HG03060 (cell line): ENCODE data around the gene HAUS7.

Source experiments
- ATAC-seq: cut with Tn5 transposase; IDR thresholded peaks from one replicate; pipeline ENCODE4 v1.9.1; 2021; ENCODE audit warnings: low read depth, moderate number of reproducible peaks; ENCODE audit not compliant: unreplicated experiment

HAUS7 gene

GRCh38 chrX:153499876-153500275 lies 29.5 kb upstream of the HAUS7 start:
- no peak for ATAC-seq

- ATAC-seq = no peak
Observed at GRCh38 chrX:153499341-153499740, 29.0 kb upstream of the HAUS7 start.

DNA sequence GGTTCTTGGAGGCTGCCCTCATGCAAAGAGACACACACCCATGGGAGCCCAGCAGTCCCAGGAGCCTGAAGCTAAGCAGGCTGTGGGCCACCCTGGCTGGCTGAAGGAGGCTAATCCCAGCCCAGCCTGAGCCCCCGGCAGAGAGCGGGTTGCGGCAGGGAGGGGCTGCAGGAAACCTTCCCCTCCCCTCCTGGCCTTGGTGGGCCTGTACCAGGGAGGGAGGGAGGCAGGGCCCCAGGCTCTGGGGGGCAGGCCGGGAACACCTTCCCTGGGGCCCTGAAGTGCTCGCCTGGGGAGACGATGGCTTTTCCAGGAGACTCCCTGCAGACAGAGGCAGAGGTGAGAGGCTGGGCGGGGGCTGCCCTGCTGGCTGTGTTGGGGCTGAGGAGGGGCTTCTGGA lies 28.1 kb upstream of the HAUS7 start:
- no peak for ATAC-seq

DNA sequence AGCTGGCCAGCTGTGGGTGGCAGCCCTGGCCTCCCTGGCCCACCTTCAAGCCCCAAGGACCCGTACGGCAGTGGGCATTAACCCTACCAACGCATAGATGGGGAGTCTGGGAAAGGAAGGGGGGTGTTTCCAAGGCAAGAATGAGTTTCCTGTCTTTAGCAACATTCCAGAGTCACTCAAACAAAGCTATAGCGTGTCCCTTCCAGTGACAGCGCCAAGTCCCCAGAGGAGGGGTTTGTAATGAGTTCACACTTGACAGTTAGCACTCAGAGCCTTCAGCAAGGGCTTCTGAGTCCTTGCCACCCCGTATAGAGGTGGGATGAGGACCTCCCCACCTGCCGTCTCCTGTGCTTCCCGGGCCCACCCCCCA lies 26.2 kb upstream of the HAUS7 start:
- no peak for ATAC-seq

DNA sequence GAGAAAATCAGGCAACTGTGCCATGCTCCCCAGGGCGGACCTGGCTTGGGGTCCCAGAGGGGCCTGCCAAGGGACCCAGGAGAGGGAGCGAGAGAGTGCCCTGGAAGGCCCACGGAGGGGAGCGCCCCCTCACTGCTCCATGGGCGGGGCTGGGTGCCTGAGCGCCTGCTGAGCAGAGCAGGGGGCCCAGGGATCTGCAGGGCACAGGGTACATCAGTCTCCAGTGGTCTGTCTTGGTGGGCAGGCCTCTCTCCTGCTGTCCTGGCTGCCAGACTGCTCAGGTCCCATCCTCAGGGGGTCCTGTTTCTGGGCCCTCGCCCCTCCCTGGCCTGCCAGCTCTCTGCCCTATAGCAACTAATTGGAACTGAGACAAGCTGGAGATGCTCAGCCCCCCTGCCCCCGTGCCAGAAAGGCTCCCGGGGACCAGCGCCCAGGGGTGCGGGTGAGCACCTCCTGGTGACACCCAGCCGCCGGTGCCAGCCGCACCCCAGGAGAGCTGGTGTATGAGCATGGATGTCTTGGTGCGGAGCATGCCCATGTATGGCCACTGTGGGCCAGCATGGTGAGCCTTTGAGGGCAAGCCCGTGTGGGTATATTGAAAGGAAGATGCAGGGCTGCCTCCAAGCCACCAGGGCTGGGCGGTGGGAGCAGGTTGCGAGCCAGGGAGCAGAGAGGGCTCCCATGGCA lies 25.7 kb upstream of the HAUS7 start:
- no peak for ATAC-seq

GRCh38 chrX:153495362-153495751 lies 25.0 kb upstream of the HAUS7 start:
- ATAC-seq = no peak

DNA sequence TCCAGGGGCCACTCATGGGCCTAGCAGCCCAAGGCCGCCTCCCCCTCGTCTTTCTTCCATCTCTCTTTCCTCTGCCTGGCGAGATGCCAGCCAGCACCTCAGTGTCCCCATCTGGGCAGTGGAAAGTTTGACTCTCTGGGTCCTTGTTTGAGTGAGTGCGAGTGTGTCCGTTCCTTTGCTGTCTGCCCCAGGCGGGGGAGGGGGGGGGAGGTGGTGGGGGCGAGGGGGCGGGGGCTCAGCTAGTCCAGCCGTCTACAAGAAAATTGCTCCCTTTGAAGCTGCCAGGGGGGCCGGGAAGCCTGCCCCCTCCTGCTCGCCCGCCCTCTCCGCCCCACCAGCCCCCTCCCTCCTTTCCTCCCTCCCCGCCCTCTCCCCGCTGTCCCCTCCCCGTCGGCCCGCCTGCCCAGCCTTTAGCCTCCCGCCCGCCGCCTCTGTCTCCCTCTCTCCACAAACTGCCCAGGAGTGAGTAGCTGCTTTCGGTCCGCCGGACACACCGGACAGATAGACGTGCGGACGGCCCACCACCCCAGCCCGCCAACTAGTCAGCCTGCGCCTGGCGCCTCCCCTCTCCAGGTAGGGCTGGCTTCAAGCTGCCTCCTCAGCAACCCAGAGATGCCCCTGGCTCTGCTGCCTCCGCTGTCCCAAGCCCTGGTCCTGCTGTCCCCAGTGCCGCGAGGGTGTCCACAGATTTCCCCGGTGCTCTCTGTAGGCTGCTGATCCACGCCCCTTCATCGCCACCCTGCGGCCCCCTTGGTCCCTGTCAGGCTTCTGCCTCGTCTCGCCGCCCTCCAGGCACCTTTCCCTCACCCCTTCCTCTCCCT lies 24.4 kb upstream of the HAUS7 start, which contains the start of gene BGN:
BGN (plus strand) TSS at position 440 of the 821 bp plus-strand sequence. CDS start 9,652 bp downstream, outside the sequence.
- no peak for ATAC-seq

GRCh38 chrX:153494061-153494460 lies 23.7 kb upstream of the HAUS7 start:
- ATAC-seq = no peak

DNA sequence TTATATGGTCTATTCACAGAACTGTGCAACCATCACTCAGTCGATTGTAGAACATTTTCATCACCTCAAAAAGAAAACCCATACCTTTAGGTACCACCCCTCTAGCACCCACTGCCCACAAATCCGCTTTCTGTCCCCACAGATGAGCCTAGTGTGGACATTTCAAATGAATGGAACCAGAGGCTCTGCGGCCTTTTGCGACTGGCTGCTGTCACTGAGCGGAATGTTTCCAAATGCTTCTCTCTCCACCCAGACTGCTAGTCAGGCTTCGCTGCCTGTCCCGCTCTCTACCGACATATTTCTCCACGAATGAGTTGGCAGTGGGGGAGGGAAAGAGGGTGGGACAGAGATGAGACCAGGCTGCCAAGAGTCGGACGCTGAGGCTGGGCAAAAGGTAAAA lies 22.7 kb upstream of the HAUS7 start:
- no peak for ATAC-seq

GRCh38 chrX:153492543-153492942 lies 22.2 kb upstream of the HAUS7 start:
- no peak for ATAC-seq

DNA sequence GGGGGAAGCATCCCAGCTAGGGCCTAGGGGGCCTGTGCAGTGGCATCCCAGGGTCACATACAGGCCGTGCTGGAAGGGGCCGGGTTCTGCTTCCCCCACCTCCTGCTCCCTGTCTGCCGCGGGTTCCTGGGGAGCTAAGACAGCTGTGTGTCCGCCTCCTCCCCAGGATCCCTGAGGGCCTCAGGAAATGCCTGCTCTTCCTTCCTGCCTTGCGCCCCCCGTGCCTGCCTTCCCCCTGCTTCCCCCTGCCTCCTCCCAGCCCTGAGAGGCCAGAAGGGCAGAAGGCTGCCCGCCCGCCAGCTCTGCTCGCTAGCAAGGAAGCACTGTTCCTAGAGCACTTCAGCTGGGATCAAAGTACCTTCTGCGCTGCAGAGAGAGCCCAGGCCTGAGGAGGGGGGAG lies 21.5 kb upstream of the HAUS7 start:
- no peak for ATAC-seq

DNA sequence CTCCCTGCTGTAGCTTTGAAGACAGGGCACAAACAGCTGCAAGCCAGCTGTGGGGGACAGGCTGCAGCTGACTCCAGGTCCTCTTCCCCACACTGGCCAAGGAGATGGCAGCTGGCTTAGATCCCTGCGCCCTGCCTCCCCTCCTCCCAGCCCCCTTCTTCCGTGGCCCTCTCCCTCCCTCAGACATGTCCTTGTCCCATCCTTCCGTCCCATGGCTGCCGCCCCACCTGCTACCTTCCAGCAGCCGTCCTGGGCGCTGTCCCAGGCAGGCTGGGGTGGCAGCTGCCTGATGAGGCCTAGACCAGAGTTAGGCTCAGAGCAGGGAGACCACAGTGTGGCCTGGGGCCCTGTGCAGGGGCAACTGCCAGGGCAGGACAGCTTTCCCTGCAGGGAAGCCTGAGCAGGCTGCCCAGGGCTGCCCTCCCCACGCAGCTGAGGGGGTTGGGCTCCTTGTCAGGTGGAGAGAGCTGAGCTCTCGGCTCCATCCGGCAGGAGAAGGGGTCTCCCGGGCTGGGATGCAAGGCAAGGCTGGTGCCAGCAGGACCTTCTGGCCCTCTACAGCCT lies 21.1 kb upstream of the HAUS7 start:
- no peak for ATAC-seq

GRCh38 chrX:153490217-153490930 lies 20.0 kb upstream of the HAUS7 start:
- no peak for ATAC-seq

- no peak for ATAC-seq
Observed at GRCh38 chrX:153488231-153488914, 18.0 kb upstream of the HAUS7 start.

DNA sequence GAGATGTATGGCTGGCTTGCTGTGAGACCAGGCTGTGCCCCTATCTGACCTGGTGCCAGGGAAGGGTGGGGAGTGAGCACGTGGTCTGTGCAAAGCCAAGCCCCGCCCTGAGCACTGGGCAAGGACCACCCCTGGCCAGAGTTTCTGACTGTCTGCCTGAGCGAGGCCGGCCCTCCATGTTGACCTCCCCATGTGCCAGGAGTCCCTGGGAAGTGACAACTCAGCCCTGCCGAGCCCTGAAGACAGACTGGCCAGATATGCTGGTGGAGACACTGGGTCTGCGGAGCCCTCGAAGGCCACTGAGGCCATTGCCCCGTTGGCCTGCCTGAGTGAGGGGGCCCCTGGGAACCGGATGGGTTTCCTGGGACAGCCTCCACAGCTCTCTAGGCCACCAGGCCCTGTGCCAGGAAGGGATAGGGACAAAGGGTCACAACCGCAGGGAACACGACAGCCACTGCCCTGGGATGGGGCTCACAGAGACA lies 17.3 kb upstream of the HAUS7 start:
- no peak for ATAC-seq

DNA sequence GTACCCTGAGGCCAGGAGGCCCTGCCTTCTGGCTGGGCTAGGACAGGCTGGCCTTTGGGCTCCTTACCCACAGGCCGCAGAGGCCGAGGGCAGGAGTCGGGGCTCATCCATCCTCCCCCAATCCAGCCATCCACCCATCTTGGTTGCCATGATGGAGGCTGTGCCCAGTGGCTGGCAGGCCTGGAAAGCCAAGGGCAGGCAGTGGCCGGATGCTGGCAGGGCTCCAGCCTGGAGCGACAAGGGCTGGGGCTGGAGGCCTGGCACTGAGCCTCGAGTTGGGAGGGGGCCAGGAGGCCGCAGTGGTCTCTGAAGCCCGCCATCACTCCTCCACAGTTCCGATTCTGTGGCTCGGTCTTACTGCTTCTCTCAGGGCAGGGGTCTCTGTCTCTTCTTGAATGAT lies 15.8 kb upstream of the HAUS7 start:
- ATAC-seq = no peak

GRCh38 chrX:153485396-153486080 lies 15.2 kb upstream of the HAUS7 start:
- no peak for ATAC-seq

- ATAC-seq = no peak
Observed at GRCh38 chrX:153482376-153483015, 12.1 kb upstream of the HAUS7 start.

- no peak for ATAC-seq
Observed at GRCh38 chrX:153481043-153481442, 10.7 kb upstream of the HAUS7 start.
